K562 (cell line): ENCODE data around the gene GALNS.
"Not testable (repeated sequence)": the region's sequence is repeated elsewhere in the genome, so short reads cannot be mapped to it uniquely, and the experiment has no call there.

Experiments
- EHMT2 ChIP-seq: fragments of 450-650 bp; IDR thresholded peaks from 2 replicates; pipeline ENCODE4 v1.6.1; 2018; ENCODE audit warnings: antibody characterized with exemption
- MED1 ChIP-seq: sonication (generic); formaldehyde crosslinking; IDR thresholded peaks from 2 replicates; pipeline ENCODE4 v1.8.1; 2023; ENCODE audit warnings: missing genetic modification reagents, borderline replicate concordance
- POLR2A ChIP-seq: fragments of 450-650 bp; conservative IDR thresholded peaks from 2 replicates; pipeline ENCODE4 v1.6.1; 2016
- TF ChIP-seq, protein P1 (sequence below), 3 experiments: IDR thresholded peaks in 2 of 3; conservative IDR thresholded peaks in 1 of 3; 2 replicates each; pipeline ENCODE4 v1.5.1; 2011 to 2012; ENCODE audit warnings: low read length in 3 of 3, mild to moderate bottlenecking in 3 of 3, control low read depth in 2 of 3, improper control_type of control experiment in 1 of 3, inconsistent platforms in 1 of 3, low read depth in 1 of 3, mixed read lengths in 1 of 3, moderate library complexity in 1 of 3; ENCODE audit not compliant: insufficient read depth in 2 of 3

GRCh38 chr16:88788749-88789148, 68.0 kb downstream of the GALNS start:
- TF ChIP-seq POLR2A; MED1 (CRISPR knock-in tag); EHMT2: not testable (repeated sequence)
- TF ChIP-seq, protein P1, sequence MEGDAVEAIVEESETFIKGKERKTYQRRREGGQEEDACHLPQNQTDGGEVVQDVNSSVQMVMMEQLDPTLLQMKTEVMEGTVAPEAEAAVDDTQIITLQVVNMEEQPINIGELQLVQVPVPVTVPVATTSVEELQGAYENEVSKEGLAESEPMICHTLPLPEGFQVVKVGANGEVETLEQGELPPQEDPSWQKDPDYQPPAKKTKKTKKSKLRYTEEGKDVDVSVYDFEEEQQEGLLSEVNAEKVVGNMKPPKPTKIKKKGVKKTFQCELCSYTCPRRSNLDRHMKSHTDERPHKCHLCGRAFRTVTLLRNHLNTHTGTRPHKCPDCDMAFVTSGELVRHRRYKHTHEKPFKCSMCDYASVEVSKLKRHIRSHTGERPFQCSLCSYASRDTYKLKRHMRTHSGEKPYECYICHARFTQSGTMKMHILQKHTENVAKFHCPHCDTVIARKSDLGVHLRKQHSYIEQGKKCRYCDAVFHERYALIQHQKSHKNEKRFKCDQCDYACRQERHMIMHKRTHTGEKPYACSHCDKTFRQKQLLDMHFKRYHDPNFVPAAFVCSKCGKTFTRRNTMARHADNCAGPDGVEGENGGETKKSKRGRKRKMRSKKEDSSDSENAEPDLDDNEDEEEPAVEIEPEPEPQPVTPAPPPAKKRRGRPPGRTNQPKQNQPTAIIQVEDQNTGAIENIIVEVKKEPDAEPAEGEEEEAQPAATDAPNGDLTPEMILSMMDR (IDR thresholded peaks at IDR 0.05 in 2 of 3, conservative IDR thresholded peaks at IDR 0.05 in 1 of 3; ENCODE audit: insufficient read depth in 2 of 3, low read depth in 1 of 3, low read length in 3 of 3) = not testable (repeated sequence)
